PFSK-1 (cell line): ENCODE results near the gene RFC2.

Experiments
- FOXP2 ChIP-seq: optimal IDR thresholded peaks from 2 replicates; pipeline ENCODE3; 2011; ENCODE audit warnings: borderline replicate concordance, control low read depth, inconsistent platforms; ENCODE audit not compliant: insufficient read depth; ENCODE audit errors: extremely low read length, extremely low read depth
- POLR2AphosphoS5 ChIP-seq: IDR thresholded peaks from 2 replicates; pipeline ENCODE4 v1.6.1; 2012; ENCODE audit warnings: low read depth, mild to moderate bottlenecking, control low read depth, low read length, moderate library complexity
- REST ChIP-seq, 2 experiments: IDR thresholded peaks; 2 replicates each; pipeline versions ENCODE4 v1.6.1 to v1.8.0; 2011 to 2012; ENCODE audit warnings: low read depth in 2 of 2, low read length in 2 of 2, control low read depth in 1 of 2, inconsistent platforms in 1 of 2, mild to moderate bottlenecking in 1 of 2, moderate library complexity in 1 of 2; ENCODE audit not compliant: insufficient read depth in 1 of 2
- SIN3A ChIP-seq: IDR thresholded peaks from 2 replicates; pipeline ENCODE4 v1.6.1; 2012; ENCODE audit warnings: mild to moderate bottlenecking, low read length, moderate library complexity, borderline replicate concordance; ENCODE audit not compliant: insufficient read depth
- TAF1 ChIP-seq: IDR thresholded peaks from 2 replicates; pipeline ENCODE4 v1.6.1; 2012; ENCODE audit warnings: low read length, control low read depth, borderline replicate concordance; ENCODE audit not compliant: insufficient read depth

- TF ChIP-seq POLR2AphosphoS5 (no peak), TAF1 (no peak), REST (IDR thresholded peaks at IDR 0.05; ENCODE audit: insufficient read depth in 1 of 2, low read depth in 2 of 2, low read length in 2 of 2) (no peak; a peak in 1 of 4 replicates), SIN3A (no peak), FOXP2 (no peak)
Measured at GRCh38 chr7:74254858-74255379, 720 bp upstream of the RFC2 start.
